H9 (cell line): ENCODE results near the gene TICRR. TPM values are rescaled to one million over a fixed set of nuclear protein-coding genes. Genes with fewer than 3 reads are reported as not detected.

Experiments used
- DNase-seq: peaks from one replicate; pipeline ENCODE4 v3.0.0-alpha.2; 2017
- H2AFZ ChIP-seq: one replicate; pipeline ENCODE4 v1.6.1; 2013; ENCODE audit warnings: mild to moderate bottlenecking, low read length, control low read depth, moderate library complexity
- H2AK5ac ChIP-seq: 2 replicates; pipeline ENCODE4 v1.6.1; 2013; ENCODE audit warnings: low read length, control low read depth, mixed read lengths; ENCODE audit not compliant: insufficient read length
- H2BK120ac ChIP-seq: one replicate; pipeline ENCODE4 v1.6.1; 2013; ENCODE audit warnings: low read depth, mild to moderate bottlenecking, low read length, control low read depth, inconsistent platforms; ENCODE audit not compliant: poor library complexity, severe bottlenecking
- H2BK12ac ChIP-seq: 2 replicates; pipeline ENCODE4 v1.6.1; 2013; ENCODE audit warnings: low read length, control low read depth, mixed read lengths, low read depth; ENCODE audit not compliant: insufficient read length
- H2BK15ac ChIP-seq: 2 replicates; pipeline ENCODE4 v1.6.1; 2013; ENCODE audit warnings: low read depth, low read length, control low read depth
- H2BK20ac ChIP-seq: one replicate; pipeline ENCODE4 v1.6.1; 2013; ENCODE audit warnings: low read depth, mild to moderate bottlenecking, low read length, control low read depth, inconsistent platforms; ENCODE audit not compliant: poor library complexity, severe bottlenecking
- H2BK5ac ChIP-seq: 2 replicates; pipeline ENCODE4 v1.6.1; 2013; ENCODE audit warnings: low read length, control low read depth, mixed read lengths; ENCODE audit not compliant: insufficient read length
- H3K14ac ChIP-seq: 2 replicates; pipeline ENCODE4 v1.6.1; 2013; ENCODE audit warnings: low read length, control low read depth; ENCODE audit not compliant: insufficient read depth
- H3K18ac ChIP-seq: 2 replicates; pipeline ENCODE4 v1.6.1; 2013; ENCODE audit warnings: low read depth, mild to moderate bottlenecking, mixed read lengths, low read length, control low read depth; ENCODE audit not compliant: insufficient read length
- H3K23ac ChIP-seq: 2 replicates; pipeline ENCODE4 v1.6.1; 2013; ENCODE audit warnings: low read length, control low read depth, mixed read lengths, low read depth; ENCODE audit not compliant: insufficient read length
- H3K23me2 ChIP-seq: 2 replicates; pipeline ENCODE4 v1.6.1; 2013; ENCODE audit warnings: low read depth, mild to moderate bottlenecking, mixed read lengths, low read length, control low read depth; ENCODE audit not compliant: insufficient read length, poor library complexity, severe bottlenecking
- H3K27ac ChIP-seq: 2 replicates; pipeline ENCODE4 v1.5.1; 2013; ENCODE audit warnings: low read length, control low read depth, mixed read lengths, low read depth; ENCODE audit not compliant: insufficient read length
- H3K27me3 ChIP-seq: 2 replicates; pipeline ENCODE4 v1.6.1; 2013; ENCODE audit warnings: low read length, control low read depth, inconsistent platforms; ENCODE audit not compliant: insufficient read depth
- H3K4ac ChIP-seq: 2 replicates; pipeline ENCODE4 v1.6.1; 2013; ENCODE audit warnings: low read depth, mild to moderate bottlenecking, control low read depth, inconsistent platforms, low read length, moderate library complexity
- H3K4me1 ChIP-seq: 2 replicates; pipeline ENCODE4 v1.6.1; 2013; ENCODE audit warnings: low read length, control low read depth, inconsistent platforms; ENCODE audit not compliant: insufficient read depth
- H3K4me2 ChIP-seq: 2 replicates; pipeline ENCODE4 v1.6.1; 2013; ENCODE audit warnings: low read length, control low read depth, mixed read lengths; ENCODE audit not compliant: insufficient read length, insufficient read depth
- H3K56ac ChIP-seq: 2 replicates; pipeline ENCODE4 v1.6.1; 2013; ENCODE audit warnings: low read depth, mild to moderate bottlenecking, mixed read lengths, low read length, control low read depth; ENCODE audit not compliant: insufficient read length
- H3K79me1 ChIP-seq: 2 replicates; pipeline ENCODE4 v1.6.1; 2013; ENCODE audit warnings: low read depth, mild to moderate bottlenecking, moderate library complexity, low read length, control low read depth, inconsistent platforms; ENCODE audit not compliant: insufficient read depth, poor library complexity, severe bottlenecking
- H3K79me2 ChIP-seq: 2 replicates; pipeline ENCODE4 v1.6.1; 2013; ENCODE audit warnings: low read length, control low read depth, inconsistent platforms; ENCODE audit not compliant: insufficient read depth
- H3K9ac ChIP-seq: 2 replicates; pipeline ENCODE4 v1.6.1; 2013; ENCODE audit warnings: low read length, control low read depth, mixed read lengths; ENCODE audit not compliant: insufficient read length; ENCODE audit errors: extremely low read depth
- H3K9me3 ChIP-seq: one replicate; pipeline ENCODE4 v1.6.1; 2013; ENCODE audit warnings: low read depth, low read length, inconsistent platforms; ENCODE audit not compliant: control insufficient read depth
- H3T11ph ChIP-seq: one replicate; pipeline ENCODE4 v1.6.1; 2013; ENCODE audit warnings: mild to moderate bottlenecking, low read length, control low read depth, inconsistent platforms
- H4K20me1 ChIP-seq: one replicate; pipeline ENCODE4 v1.6.1; 2013; ENCODE audit not compliant: control insufficient read depth, insufficient read length, insufficient read depth
- H4K5ac ChIP-seq: 2 replicates; pipeline ENCODE4 v1.6.1; 2013; ENCODE audit warnings: low read depth, mild to moderate bottlenecking, mixed read lengths, low read length, control low read depth; ENCODE audit not compliant: insufficient read length
- H4K8ac ChIP-seq: replicated peaks from 2 replicates; pipeline ENCODE4 v1.6.1; 2013; ENCODE audit warnings: low read length, control low read depth, mixed read lengths, low read depth; ENCODE audit not compliant: insufficient read length
- H4K91ac ChIP-seq: 2 replicates; pipeline ENCODE4 v1.6.1; 2013; ENCODE audit warnings: low read depth, mild to moderate bottlenecking, moderate library complexity, mixed read lengths, low read length, control low read depth; ENCODE audit not compliant: insufficient read length
- H3K27ac Mint-ChIP-seq, 3 experiments: 2 replicates in 2 of 3; 3 replicates in 1 of 3; pipeline ENCODE4 v1.8.0; 2020 to 2021; ENCODE audit warnings: mixed read lengths in 3 of 3, mild to moderate bottlenecking in 1 of 3, moderate library complexity in 1 of 3
- H3K27me3 Mint-ChIP-seq: 2 replicates; pipeline ENCODE4 v1.8.0; 2021; ENCODE audit warnings: low read depth, mild to moderate bottlenecking, moderate library complexity, mixed read lengths
- H3K36me3 Mint-ChIP-seq, 3 experiments: 2 replicates in 2 of 3; 3 replicates in 1 of 3; pipeline ENCODE4 v1.8.0; 2020 to 2021; ENCODE audit warnings: low read depth in 3 of 3, mixed read lengths in 3 of 3; ENCODE audit not compliant: insufficient read depth in 1 of 3
- H3K4me1 Mint-ChIP-seq, 2 experiments: 2 replicates each; pipeline ENCODE4 v1.8.0; 2020; ENCODE audit warnings: mixed read lengths in 2 of 2
- H3K4me3 Mint-ChIP-seq, 2 experiments: 2 replicates in 1 of 2; 3 replicates in 1 of 2; pipeline ENCODE4 v1.8.0; 2020 to 2021; ENCODE audit warnings: mild to moderate bottlenecking in 2 of 2, mixed read lengths in 2 of 2, moderate library complexity in 1 of 2
- H3K9me3 Mint-ChIP-seq, 2 experiments: 2 replicates in 1 of 2; 3 replicates in 1 of 2; pipeline ENCODE4 v1.8.0; 2020; ENCODE audit warnings: mild to moderate bottlenecking in 2 of 2, mixed read lengths in 2 of 2, moderate library complexity in 1 of 2
- CTCF ChIP-seq: fragments of 200-600 bp; sonication (generic); conservative IDR thresholded peaks from 3 replicates; pipeline ENCODE4 v1.8.0; 2021; ENCODE audit warnings: antibody characterized with exemption, mild to moderate bottlenecking
- WGBS: extraction: QIAGEN DNeasy Blood & Tissue Kit; methylation state at CpG from one replicate; pipeline ENCODE4 v1.1.7; 2013; ENCODE audit warnings: missing lambda C conversion rate, low lambda C conversion rate, mixed read lengths; ENCODE audit not compliant: insufficient read length; ENCODE audit errors: extremely low coverage; 5-methylcytosine and 5-hydroxymethylcytosine counted together
- total RNA-seq: library from RNA; stranded (reverse); gene quantifications from 2 replicates; pipeline ENCODE4 v1.2.1, GENCODE V29; 2021

Gene TICRR
- total RNA-seq, 1 experiment from 2014 or later = 26.0 TPM

- no peak overlapping the region for H4K91ac ChIP-seq
- no peak overlapping the region for H2AK5ac ChIP-seq
- H3K23ac ChIP-seq = no peak overlapping the region
- H3K23me2 ChIP-seq = no peaks in the 10 kb centered on the region
- no peak overlapping the region for H3K14ac ChIP-seq
- H3K4me2 ChIP-seq = no peak overlapping the region
- no peak for DNase-seq
- no peaks in the 10 kb centered on the region for H4K20me1 ChIP-seq
- H2BK120ac ChIP-seq = no peak overlapping the region
- no peak overlapping the region for H2BK5ac ChIP-seq
- no peaks in the 10 kb centered on the region for H3K4me1 ChIP-seq
- WGBS = no CpG with 5 or more reads among the region's 2 CpGs
- H2BK20ac ChIP-seq = no peak overlapping the region
- H2AFZ ChIP-seq = no peak overlapping the region
- no peak overlapping the region for H3K9ac ChIP-seq
- H3K79me1 ChIP-seq = no peaks in the 10 kb centered on the region
- no peak for TF ChIP-seq CTCF
- H3K4ac ChIP-seq = no peak overlapping the region
- H4K5ac ChIP-seq = no peak overlapping the region
- Mint-ChIP-seq H3K27ac (no peak overlapping the region), H3K27me3 (peaks cover 49% of the 10 kb centered on the region), H3K36me3 (no peaks in the 10 kb centered on the region), H3K4me1 (peaks cover 9 to 18% of the 10 kb centered on the region in 2 experiments), H3K9me3 (no peaks in the 10 kb centered on the region), H3K4me3 (no peak overlapping the region)
- no peaks in the 10 kb centered on the region; the same call in 1 of the 2 replicates for H3K27me3 ChIP-seq
- H2BK15ac ChIP-seq = no peak overlapping the region
- H3K27ac ChIP-seq = no peak overlapping the region
- no peak overlapping the region for H3K56ac ChIP-seq
- no peak overlapping the region for H4K8ac ChIP-seq
- no peak overlapping the region for H3T11ph ChIP-seq
- H2BK12ac ChIP-seq = no peak overlapping the region
- H3K9me3 ChIP-seq = no peaks in the 10 kb centered on the region
- no peaks in the 10 kb centered on the region for H3K79me2 ChIP-seq
- H3K18ac ChIP-seq = no peak overlapping the region
These were observed 85.3 kb downstream of the TICRR start for GRCh38 chr15:89660556-89660955.
